ENCODE results near the gene ADAMTS3.

Gene ADAMTS3

GRCh38 chr4:72275381-72275780 is 293.6 kb downstream of the ADAMTS3 start:
- no peak for DNase-seq

- no peak for DNase-seq
Observed at GRCh38 chr4:72274251-72274650, 294.8 kb downstream of the ADAMTS3 start.

GRCh38 chr4:72255269-72255668 is 313.8 kb downstream of the ADAMTS3 start:
- no peak for DNase-seq

- no peak for DNase-seq
Observed at GRCh38 chr4:72243641-72244040, 325.4 kb downstream of the ADAMTS3 start.

GRCh38 chr4:72239487-72240116 is 329.4 kb downstream of the ADAMTS3 start:
- no peak for DNase-seq
